ENCODE measurements around the gene MAML2. TPM values are rescaled to one million over a fixed set of nuclear protein-coding genes. Genes with fewer than 3 reads are reported as not detected.

The MAML2 gene
- total and polyA plus RNA-seq, 2 of the 13 experiments (the other 11 are each of a cell fraction or from before 2014, with no cell fraction given): 2.3 to 25.9 TPM

- TF ChIP-seq BATF2 (CRISPR knock-in tag; IDR thresholded peaks at IDR 0.05): no peak
- TF ChIP-seq ZSCAN29 (CRISPR knock-in tag; conservative IDR thresholded peaks at IDR 0.05): peak; percentile 69; the same call in 1 of the 2 replicates
- TF ChIP-seq SOX6 (IDR thresholded peaks at IDR 0.05): no peak
- TF ChIP-seq SOX6 (CRISPR knock-in tag; IDR thresholded peaks at IDR 0.05): no peak; the same call in 1 of the 2 replicates
- TF ChIP-seq SMAD3 (CRISPR knock-in tag; IDR thresholded peaks at IDR 0.05): 0 out of 2 replicates have a peak, but pooled peaks have one; percentile 31
- no peak for TF ChIP-seq ZNF329 (CRISPR knock-in tag; IDR thresholded peaks at IDR 0.05; ENCODE audit: low read depth)
- TF ChIP-seq HNRNPLL (IDR thresholded peaks at IDR 0.05; ENCODE audit: low read depth, low read length, poor library complexity, severe bottlenecking): peak; percentile 26
- no peak for TF ChIP-seq NCOA5 (CRISPR knock-in tag; IDR thresholded peaks at IDR 0.05)
- peak; percentile 78 for TF ChIP-seq ZNF687 (CRISPR knock-in tag; IDR thresholded peaks at IDR 0.05)
- TF ChIP-seq RCOR2 (CRISPR knock-in tag; IDR thresholded peaks at IDR 0.05): no peak
- no peak for TF ChIP-seq SATB2 (CRISPR knock-in tag; IDR thresholded peaks at IDR 0.05)
- no peak for TF ChIP-seq TOPORS (CRISPR knock-in tag; IDR thresholded peaks at IDR 0.05)
- TF ChIP-seq, protein P1, sequence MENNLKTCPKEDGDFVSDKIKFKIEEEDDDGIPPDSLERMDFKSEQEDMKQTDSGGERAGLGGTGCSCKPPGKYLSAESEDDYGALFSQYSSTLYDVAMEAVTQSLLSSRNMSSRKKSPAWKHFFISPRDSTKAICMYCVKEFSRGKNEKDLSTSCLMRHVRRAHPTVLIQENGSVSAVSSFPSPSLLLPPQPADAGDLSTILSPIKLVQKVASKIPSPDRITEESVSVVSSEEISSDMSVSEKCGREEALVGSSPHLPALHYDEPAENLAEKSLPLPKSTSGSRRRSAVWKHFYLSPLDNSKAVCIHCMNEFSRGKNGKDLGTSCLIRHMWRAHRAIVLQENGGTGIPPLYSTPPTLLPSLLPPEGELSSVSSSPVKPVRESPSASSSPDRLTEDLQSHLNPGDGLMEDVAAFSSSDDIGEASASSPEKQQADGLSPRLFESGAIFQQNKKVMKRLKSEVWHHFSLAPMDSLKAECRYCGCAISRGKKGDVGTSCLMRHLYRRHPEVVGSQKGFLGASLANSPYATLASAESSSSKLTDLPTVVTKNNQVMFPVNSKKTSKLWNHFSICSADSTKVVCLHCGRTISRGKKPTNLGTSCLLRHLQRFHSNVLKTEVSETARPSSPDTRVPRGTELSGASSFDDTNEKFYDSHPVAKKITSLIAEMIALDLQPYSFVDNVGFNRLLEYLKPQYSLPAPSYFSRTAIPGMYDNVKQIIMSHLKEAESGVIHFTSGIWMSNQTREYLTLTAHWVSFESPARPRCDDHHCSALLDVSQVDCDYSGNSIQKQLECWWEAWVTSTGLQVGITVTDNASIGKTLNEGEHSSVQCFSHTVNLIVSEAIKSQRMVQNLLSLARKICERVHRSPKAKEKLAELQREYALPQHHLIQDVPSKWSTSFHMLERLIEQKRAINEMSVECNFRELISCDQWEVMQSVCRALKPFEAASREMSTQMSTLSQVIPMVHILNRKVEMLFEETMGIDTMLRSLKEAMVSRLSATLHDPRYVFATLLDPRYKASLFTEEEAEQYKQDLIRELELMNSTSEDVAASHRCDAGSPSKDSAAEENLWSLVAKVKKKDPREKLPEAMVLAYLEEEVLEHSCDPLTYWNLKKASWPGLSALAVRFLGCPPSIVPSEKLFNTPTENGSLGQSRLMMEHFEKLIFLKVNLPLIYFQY (CRISPR knock-in tag; IDR thresholded peaks at IDR 0.05; ENCODE audit: borderline replicate concordance): no peak
- TF ChIP-seq ZBTB10 (CRISPR knock-in tag; IDR thresholded peaks at IDR 0.05; ENCODE audit: borderline replicate concordance): no peak
- no peak for TF ChIP-seq ZNF782 (CRISPR knock-in tag; IDR thresholded peaks at IDR 0.05; ENCODE audit: borderline replicate concordance)
- no peak for TF ChIP-seq ZSCAN31 (CRISPR knock-in tag; IDR thresholded peaks at IDR 0.05; ENCODE audit: low read depth)
- TF ChIP-seq ZNF746 (CRISPR knock-in tag; IDR thresholded peaks at IDR 0.05): no peak
- TF ChIP-seq ZSCAN9 (CRISPR knock-in tag; IDR thresholded peaks at IDR 0.05; ENCODE audit: borderline replicate concordance): no peak
These were observed at the start of gene MAML2 (continued) for GRCh38 chr11:96342961-96343711.
